ENCODE results near the gene BMP5.

BMP5 gene

GRCh38 chr6:55778705-55779104, 96.7 kb downstream of the BMP5 start:
- no peak for DNase-seq (ENCODE audit: low spot score)

DNA sequence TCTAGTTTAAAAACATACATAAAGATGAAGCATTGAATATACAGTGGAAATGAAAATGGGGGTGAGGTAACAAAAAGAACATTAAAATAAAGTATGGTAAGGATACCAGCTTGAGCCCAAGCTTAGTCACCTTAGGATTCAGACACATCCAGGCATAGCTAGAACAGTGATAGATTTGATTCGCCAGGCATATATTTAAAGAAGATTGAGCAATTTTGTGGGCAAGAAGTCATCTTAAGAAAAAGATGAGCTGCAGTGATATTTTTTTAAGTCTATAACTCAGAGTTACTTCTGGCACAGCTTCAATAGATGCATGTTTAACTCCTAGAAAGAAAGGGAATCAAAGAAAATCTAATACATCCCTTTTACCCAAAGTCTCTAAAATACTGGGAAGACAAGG, 97.9 kb downstream of the BMP5 start:
- TF ChIP-seq, protein P1, sequence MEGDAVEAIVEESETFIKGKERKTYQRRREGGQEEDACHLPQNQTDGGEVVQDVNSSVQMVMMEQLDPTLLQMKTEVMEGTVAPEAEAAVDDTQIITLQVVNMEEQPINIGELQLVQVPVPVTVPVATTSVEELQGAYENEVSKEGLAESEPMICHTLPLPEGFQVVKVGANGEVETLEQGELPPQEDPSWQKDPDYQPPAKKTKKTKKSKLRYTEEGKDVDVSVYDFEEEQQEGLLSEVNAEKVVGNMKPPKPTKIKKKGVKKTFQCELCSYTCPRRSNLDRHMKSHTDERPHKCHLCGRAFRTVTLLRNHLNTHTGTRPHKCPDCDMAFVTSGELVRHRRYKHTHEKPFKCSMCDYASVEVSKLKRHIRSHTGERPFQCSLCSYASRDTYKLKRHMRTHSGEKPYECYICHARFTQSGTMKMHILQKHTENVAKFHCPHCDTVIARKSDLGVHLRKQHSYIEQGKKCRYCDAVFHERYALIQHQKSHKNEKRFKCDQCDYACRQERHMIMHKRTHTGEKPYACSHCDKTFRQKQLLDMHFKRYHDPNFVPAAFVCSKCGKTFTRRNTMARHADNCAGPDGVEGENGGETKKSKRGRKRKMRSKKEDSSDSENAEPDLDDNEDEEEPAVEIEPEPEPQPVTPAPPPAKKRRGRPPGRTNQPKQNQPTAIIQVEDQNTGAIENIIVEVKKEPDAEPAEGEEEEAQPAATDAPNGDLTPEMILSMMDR (IDR thresholded peaks at IDR 0.05; ENCODE audit: extremely low read depth, missing control alignments) = no peak
- no peak for DNase-seq (ENCODE audit: low spot score)

More at GRCh38 chr6:55778705-55779104, 96.7 kb downstream of the BMP5 start:
- TF ChIP-seq, protein P1 (IDR thresholded peaks at IDR 0.05; ENCODE audit: extremely low read depth, missing control alignments) = no peak

- DNase-seq (ENCODE audit: low spot score) = no peak
- TF ChIP-seq, protein P1 (IDR thresholded peaks at IDR 0.05; ENCODE audit: extremely low read depth, missing control alignments) = no peak
These were observed 99.3 kb downstream of the BMP5 start for GRCh38 chr6:55776113-55776512.

DNA sequence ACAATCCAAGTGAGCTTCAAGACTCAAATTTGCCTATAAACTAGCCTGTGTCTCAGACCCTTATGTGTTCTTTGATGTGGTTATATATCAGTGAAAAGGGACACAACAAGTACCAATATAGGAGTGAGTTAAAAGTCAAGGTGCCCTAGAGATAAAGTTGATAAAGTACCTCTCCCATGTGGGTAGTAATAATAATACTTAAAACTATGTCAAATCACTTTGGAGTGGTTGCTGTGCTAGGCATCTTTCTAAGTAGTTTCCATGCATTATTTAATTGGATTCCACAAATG, 100.4 kb downstream of the BMP5 start:
- DNase-seq (ENCODE audit: low spot score) = no peak
- TF ChIP-seq, protein P1 (IDR thresholded peaks at IDR 0.05; ENCODE audit: extremely low read depth, missing control alignments) = no peak

- no peak for DNase-seq (ENCODE audit: low spot score)
- TF ChIP-seq, protein P1 (IDR thresholded peaks at IDR 0.05; ENCODE audit: extremely low read depth, missing control alignments) = no peak
These were observed 100.9 kb downstream of the BMP5 start for GRCh38 chr6:55774286-55775028.

DNA sequence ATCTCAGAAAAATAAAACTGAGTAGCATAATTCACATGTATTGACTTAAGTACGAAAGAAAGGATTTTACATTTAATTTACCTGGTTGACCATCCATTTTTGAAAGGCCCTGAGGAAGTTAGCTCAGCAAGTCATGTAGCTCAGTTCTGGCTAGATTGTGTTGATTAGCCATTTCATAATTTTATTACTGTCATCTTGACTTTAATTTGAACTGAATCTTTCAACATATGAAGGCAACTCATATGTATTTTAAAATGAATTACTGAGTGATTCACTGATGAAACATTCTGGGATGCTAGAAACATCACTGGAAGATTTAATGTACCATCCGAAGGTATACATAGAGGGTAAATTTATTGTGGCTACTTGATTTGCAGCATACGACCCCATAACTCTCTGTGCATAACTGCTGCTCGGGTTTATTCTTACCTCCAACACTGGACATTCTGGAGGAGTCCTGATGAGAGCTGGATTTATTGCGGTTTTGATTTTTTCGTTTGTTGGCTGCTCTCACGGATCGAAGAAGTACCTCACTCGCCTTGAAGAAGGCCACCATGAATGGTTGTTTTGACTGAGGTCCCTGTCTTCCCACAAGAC, 101.7 kb downstream of the BMP5 start:
- DNase-seq (ENCODE audit: low spot score) = no peak
- TF ChIP-seq, protein P1 (IDR thresholded peaks at IDR 0.05; ENCODE audit: extremely low read depth, missing control alignments) = no peak

DNA sequence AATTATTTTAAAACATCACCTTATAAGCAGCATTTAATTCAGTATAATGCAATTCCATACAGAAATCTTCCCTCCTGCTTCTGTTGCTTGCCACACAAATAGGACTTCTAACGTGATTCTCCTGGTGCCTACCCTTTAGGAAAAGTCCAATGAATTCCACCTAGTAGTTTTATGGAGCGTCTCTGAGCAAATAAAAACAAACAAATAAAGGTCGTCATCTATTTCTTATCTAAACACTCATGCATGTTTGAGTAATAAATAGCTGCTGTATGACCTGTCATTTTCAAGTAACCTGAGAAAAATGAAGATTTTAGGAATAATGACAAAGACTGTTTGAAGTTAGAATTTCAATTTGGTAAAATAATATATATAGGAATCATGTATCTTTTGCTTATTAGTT, 102.7 kb downstream of the BMP5 start:
- TF ChIP-seq, protein P1 (IDR thresholded peaks at IDR 0.05; ENCODE audit: extremely low read depth, missing control alignments) = no peak

More for the DNA sequence above, 102.7 kb downstream of the BMP5 start:
- DNase-seq (ENCODE audit: low spot score) = no peak

Measured in GM20000 (cell line).